COLO829 (cell line): Measurements from ENCODE around the gene GRIN3B.
A peak's percentile ranks its signal among the peaks of the same experiment; 100 is the strongest.

Experiments used
- DNase-seq: peaks from one replicate; pipeline ENCODE4 v3.0.0; 2012; ENCODE audit warnings: low spot score

Gene GRIN3B

GRCh38 chr19:991174-991931 is 8.9 kb upstream of the GRIN3B start:
- DNase-seq = peak; percentile 54

- no peak for DNase-seq
Measured at GRCh38 chr19:991932-992669, 8.1 kb upstream of the GRIN3B start.

DNA sequence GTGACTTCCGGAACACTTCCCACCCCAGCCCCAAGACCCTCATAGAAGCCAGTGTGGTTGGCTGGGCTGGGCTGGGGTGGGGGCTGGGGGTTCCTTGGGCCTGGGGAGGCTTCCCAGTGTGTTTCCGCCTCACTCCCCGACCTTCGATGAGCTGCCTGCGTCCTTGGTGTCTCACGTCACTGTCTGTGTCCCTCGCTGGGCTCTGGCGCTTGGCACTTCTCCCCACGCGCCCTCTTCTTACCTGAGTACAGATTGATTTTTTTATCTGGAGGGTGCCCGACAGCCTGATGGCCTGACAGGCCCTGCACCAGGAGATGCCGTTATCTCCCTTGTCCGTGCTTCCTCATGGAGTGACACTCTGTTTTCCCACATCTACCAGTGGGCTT is 7.6 kb upstream of the GRIN3B start:
- DNase-seq = no peak

GRCh38 chr19:993361-993830 is 6.8 kb upstream of the GRIN3B start:
- DNase-seq = no peak

DNA sequence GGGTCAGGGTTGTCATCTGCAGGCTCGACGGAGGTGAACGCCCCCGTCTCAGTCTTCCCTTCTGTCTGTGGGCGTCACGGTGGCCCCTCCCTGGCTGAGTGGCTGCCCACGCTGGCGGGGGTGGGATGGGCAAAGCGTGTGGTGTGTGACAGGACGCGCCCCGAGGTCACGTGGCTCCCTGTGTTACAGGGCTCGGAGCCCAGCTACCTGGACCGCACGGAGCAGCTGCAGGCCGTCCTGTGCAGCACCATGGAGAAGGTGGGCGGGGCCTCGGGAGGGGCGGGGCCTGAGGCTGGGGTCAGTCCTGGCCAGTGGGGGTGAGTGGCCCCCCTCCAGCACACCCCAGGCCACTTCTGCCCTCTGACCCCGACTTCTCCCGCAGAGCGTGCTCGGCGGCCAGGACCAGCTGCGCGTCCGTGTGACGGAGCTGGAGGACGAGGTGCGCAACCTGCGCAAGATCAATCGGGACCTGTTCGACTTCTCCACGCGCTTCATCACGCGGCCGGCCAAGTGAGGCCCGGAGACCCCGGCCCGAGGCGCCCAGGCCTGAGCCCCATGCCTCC is 6.3 kb upstream of the GRIN3B start:
- DNase-seq = no peak

DNA sequence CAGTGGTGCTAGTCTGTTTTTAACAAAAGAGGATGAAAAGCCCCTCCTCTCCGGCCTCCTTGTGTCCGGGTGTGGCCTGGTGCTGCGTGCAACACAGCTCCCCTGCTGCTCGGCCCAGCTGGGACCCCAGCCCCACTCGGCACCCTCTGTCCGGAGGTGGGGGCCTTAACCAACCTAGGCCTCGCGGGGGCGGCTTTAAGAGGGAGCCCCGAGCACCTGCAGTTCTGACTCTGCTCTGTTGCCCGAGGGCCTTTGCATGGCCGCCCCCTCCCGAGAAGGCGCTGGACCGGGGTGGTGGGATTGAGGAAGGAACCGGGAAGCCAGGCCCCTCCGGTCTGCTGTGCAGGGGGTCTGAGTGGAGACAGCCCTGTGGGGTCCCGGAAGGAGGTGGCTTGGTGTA is 5.7 kb upstream of the GRIN3B start:
- DNase-seq = no peak

- no peak for DNase-seq
Measured at GRCh38 chr19:995051-995827, 5.0 kb upstream of the GRIN3B start.

- DNase-seq = no peak
Measured at GRCh38 chr19:996051-996838, 4.0 kb upstream of the GRIN3B start.

GRCh38 chr19:998064-998463 is 2.2 kb upstream of the GRIN3B start:
- no peak for DNase-seq

DNA sequence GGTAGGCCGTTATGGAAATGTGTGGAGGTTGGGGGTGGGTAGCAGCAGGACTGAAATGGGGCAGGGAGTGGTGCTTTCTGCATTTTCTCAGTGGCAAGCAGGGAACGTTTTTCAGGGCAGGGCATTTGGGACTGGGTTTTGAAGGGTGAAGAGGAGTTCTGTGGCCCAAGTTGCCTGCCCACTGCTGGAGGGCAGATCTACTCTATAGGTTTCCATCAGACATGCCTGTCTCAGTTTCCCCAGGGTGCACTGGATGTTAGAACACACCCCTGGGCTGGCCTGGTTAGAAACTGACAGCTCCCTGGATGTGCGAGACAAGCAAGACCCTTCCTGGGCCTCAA is 870 bp upstream of the GRIN3B start:
- no peak for DNase-seq

DNA sequence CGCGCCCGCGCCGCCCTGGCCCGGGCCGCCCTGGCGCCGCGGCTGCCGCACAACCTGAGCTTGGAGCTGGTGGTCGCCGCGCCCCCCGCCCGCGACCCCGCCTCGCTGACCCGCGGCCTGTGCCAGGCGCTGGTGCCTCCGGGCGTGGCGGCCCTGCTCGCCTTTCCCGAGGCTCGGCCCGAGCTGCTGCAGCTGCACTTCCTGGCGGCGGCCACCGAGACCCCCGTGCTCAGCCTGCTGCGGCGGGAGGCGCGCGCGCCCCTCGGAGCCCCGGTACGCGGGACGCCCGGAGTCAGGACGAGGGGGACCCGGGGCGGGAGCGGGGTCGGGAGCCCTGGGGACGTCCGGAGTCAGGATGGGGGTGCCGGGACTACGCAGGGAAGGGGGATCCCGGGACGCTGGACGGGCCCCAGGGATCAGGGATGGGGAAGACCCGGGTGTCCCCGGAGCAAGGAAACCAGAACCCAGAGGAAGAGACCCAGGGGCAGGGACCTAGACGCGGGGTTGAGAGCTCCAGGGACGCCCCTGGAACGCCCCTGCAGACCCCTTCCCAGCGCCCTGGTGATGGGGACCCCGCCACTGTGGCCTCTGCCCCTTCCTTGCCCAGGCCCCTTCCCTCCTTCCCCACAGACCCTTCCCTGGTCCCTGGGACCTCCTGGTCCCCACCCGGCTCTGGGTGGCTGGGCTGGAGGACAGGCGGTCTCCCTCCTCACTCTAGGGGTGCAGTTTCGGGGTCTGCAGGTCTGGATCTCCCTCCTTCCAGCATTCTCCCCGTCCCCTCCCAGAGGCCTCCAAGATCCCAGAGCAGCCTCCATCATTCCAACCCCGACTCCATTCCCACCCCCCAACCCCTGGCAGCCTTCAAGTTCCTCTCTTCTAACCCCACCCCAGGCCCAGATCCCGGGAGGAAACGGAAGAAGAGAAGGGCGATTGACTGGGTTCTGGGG is 645 bp downstream of the GRIN3B start:
- DNase-seq = no peak

DNA sequence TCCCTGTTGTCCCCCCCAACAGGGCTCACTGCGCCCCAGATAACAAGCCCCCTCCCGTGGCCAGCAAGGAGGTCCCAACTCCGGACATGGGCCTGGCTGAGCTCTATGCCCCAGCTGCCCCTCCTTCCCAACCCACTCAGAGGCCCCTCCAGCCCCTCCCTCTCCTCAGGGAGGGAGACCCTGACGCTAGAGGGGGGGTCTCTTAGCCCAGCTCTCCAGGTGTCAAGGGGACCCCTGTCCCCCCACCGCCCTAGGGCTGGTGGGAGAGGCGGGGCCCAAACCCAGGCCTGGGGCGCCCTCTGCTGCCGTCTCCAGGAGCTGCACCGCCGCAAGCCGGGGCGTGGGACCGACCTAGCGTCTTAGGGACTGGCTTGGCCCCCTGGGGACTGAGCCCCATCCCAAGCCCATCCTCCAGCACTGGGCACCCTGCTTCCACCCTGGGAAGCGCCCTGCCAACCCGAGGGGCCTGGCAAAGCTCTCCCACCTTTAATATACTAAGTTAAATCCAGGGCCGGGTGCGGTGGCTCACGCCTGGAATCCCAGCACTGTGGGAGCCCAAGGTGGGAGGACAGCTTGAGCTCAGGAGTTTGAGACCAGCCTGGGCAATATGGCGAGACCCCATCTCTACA is 1.4 kb downstream of the GRIN3B start:
- no peak for DNase-seq

DNA sequence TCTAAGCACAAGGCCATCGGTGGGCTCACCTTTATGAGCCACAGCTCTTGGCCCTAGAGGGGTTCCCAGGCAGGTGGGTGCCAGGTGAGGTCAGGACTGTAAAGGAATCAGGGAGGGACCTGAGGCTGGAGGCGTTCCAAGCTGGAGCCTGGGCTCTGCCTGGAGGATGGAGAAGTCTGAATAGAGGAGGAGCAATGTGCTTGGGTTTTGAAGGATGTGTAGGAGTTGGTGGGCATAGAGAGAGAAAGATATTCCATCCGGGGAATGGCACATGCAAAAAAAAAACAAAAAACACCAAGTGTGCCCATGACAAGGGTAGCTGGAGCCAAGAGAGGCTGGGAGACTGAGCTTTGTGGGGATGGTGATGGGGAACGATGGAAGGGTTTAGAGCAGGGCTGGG is 2.4 kb downstream of the GRIN3B start:
- DNase-seq = no peak

DNA sequence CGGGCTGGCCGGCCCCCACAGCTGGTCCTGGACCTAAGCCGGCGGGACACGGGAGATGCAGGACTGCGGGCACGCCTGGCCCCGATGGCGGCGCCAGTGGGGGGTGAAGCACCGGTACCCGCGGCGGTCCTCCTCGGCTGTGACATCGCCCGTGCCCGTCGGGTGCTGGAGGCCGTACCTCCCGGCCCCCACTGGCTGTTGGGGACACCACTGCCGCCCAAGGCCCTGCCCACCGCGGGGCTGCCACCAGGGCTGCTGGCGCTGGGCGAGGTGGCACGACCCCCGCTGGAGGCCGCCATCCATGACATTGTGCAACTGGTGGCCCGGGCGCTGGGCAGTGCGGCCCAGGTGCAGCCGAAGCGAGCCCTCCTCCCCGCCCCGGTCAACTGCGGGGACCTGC is 3.1 kb downstream of the GRIN3B start:
- DNase-seq = no peak

DNA sequence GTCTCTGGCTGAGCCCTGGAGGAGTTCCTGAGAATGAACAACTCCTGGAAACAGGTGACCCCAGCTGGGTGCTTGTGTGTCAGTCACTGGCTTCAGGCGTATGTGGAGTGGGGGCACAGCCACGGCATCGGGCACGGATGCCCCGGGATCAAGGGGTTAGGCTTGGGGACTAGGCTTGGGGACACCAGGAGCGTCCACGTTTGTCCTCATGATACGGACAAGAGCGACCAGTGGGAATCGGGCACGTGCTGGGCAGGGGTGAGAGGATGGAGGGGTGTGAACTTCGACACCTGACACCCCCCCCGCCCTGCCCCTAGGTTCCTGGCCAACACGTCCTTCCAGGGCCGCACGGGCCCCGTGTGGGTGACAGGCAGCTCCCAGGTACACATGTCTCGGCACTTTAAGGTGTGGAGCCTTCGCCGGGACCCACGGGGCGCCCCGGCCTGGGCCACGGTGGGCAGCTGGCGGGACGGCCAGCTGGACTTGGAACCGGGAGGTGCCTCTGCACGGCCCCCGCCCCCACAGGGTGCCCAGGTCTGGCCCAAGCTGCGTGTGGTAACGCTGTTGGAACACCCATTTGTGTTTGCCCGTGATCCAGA is 4.1 kb downstream of the GRIN3B start:
- no peak for DNase-seq

GRCh38 chr19:1004803-1005664 is 4.8 kb downstream of the GRIN3B start:
- no peak for DNase-seq

GRCh38 chr19:1006711-1007398 is 6.6 kb downstream of the GRIN3B start:
- no peak for DNase-seq
